Spinal cord (tissue), 10 donors: ENCODE data around the gene HOXA10. TPM values are rescaled to one million over a fixed set of nuclear protein-coding genes. Genes with fewer than 3 reads are reported as not detected.

Experiments
- DNase-seq, 6 donors: peaks; one replicate each; pipeline versions ENCODE4 v3.0.0 to v3.0.0-alpha.2; 2013 to 2015; ENCODE audit warnings: low spot score in 6 of 6, low read depth in 4 of 6
- H3K27ac ChIP-seq: one replicate; pipeline ENCODE4 v1.5.1; 2013; ENCODE audit warnings: low read depth, low read length, control low read depth
- H3K27me3 ChIP-seq: one replicate; pipeline ENCODE4 v1.6.1; 2013; ENCODE audit warnings: low read length; ENCODE audit not compliant: control insufficient read depth, insufficient read depth
- H3K36me3 ChIP-seq: one replicate; pipeline ENCODE4 v1.6.1; 2013; ENCODE audit warnings: low read length; ENCODE audit not compliant: control insufficient read depth, insufficient read depth
- H3K4me1 ChIP-seq: one replicate; pipeline ENCODE4 v1.6.1; 2013; ENCODE audit warnings: low read length; ENCODE audit not compliant: control insufficient read depth, insufficient read depth
- H3K4me3 ChIP-seq: one replicate; pipeline ENCODE4 v1.5.1; 2013; ENCODE audit warnings: low read depth, low read length, control low read depth
- H3K9me3 ChIP-seq: one replicate; pipeline ENCODE4 v1.6.1; 2013; ENCODE audit warnings: low read length; ENCODE audit not compliant: control insufficient read depth, insufficient read depth
- WGBS: methylation state at CpG from one replicate; pipeline ENCODE4 v1.1.5; 2013; ENCODE audit warnings: missing lambda C conversion rate; ENCODE audit not compliant: insufficient coverage; 5-methylcytosine and 5-hydroxymethylcytosine counted together
- polyA plus RNA-seq, 2 donors: library from polyadenylated mRNA; unstranded; fragments of 120-200 nt; gene quantifications; one replicate each; pipeline ENCODE4 v1.2.1, GENCODE V29; 2013; ENCODE audit not compliant: insufficient read length in 2 of 2
- total RNA-seq, 2 donors: library from RNA; depleted of rRNA in 1 of 2; stranded (reverse); fragments of 120-200 nt in 1 of 2; fragments of >200 nt in 1 of 2; gene quantifications; one replicate each; pipeline versions ENCODE4 v1.2.3 to v1.2.4, GENCODE V29; 2013 to 2014
- donor health status: healthy.

The HOXA10 gene
- total and polyA plus RNA-seq, 4 donors, result 0.22 to 14.0 (median 0.78) TPM

DNA sequence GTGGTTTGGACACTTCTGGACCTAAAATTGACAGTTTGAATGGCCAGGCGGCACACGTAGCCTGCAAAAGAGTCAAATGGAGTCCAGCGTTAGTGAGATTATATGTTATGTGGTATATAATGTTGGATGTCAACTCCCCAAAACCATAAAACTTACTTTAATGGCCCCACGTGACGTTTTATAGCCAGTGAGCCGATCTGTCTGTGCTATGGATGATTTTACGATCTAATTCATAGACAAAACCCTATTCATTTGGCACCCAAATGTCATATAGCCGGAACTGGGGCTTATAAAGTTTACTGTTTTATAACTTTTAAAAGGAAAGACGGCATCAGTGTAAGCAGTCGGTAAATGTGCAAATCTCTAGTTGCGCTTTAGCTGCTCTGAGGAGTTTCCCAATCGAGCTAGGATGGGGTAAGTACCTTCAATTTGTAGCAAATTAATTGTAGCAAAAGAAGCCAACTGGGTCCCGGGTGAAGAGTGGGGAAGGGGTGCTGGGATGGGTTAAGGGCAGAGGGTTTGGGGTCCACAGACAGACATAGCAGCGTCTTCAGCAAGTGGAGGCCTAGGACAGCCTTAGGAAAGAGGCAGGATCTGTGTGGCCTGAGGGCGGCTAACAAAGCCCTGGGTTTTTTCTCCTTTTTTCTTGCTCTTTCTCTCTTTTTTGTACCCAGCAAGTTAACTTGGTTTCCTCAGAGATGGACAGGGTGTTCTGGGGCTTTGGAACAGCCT is 33.8 kb downstream of the HOXA10 start:
- Histone ChIP-seq H3K27me3 (peaks cover 4% of the 10 kb centered on the region), H3K4me3 (peak overlapping the region; percentile 91), H3K9me3 (no peaks in the 10 kb centered on the region), H3K36me3 (peaks cover 41% of the 10 kb centered on the region), H3K4me1 (peaks cover 66% of the 10 kb centered on the region), H3K27ac (peak overlapping the region; percentile 99)
- 37% methylated on average over 6 of the region's 15 CpGs for WGBS
- DNase-seq, result peak in 2 of 6 donors; percentile 52 to 86

DNA sequence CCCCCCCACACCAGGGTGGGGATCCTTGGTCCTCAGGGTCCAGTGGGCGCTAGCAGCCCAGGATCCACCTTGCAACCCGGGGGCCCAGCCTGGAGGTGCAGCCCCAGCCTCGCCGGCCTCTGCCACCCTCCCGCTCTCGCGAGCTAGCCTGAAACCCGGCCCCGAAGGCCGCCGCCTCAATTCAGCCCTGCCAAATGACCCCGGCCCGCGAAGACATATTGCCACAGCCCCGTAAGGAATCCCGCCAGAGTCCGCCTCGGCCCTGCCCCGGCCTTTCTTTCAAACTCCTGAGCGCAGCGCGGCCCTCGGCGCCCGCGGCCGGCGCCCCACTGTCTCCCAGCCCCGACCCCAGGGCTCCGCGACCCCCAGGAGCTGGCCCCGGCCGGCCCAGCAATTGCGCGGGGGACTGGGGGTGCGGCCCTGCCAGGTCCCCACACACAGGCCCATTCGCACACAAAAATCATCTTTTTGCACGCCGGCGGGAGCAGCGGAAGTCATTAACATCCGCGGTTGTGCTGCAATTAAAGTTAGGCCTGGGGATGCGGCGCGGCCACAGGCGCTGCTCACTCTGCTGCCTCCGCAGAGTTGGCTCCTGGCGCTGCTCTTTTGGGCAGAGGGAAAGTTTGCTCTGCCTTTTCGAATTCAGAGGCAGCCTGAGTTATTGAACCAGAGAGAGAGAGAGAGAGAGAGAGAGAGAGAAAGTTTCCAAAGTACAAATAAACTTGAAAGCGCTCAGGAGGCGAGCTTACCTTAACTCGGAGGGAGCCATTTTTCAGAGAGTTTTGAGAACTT is 34.6 kb downstream of the HOXA10 start:
- H3K4me3 ChIP-seq, result peak overlapping the region; percentile 91
- peaks cover 4% of the 10 kb centered on the region for H3K27me3 ChIP-seq

DNA sequence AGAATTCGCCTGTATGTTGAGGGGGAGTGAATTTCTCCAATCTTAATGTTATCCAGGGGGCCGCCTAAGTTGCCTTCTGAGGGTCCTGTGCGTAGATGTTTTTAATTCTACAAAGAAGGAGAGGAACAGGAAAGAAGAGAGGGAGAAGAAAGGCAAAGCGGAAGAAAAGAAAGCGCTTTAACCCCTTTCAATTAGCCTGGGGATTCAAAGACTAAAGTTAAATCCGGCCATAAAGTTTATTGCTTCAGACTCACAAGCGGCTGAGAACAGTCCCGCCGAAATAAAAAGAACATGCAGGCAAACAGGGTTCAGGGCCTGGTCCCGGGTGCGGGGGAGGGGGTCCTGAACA is 35.2 kb downstream of the HOXA10 start:
- WGBS, result 37% methylated on average over 8 of the region's 11 CpGs
- Histone ChIP-seq H3K4me1 (peaks cover 54% of the 10 kb centered on the region), H3K27ac (peak overlapping the region; percentile 99), H3K27me3 (peaks cover 4% of the 10 kb centered on the region), H3K4me3 (peak overlapping the region; percentile 91), H3K36me3 (peaks cover 29% of the 10 kb centered on the region), H3K9me3 (no peaks in the 10 kb centered on the region)
- DNase-seq, result peak in 1 of 6 donors; percentile 40

More for the DNA sequence above, 34.6 kb downstream of the HOXA10 start:
- no peaks in the 10 kb centered on the region for H3K9me3 ChIP-seq
- 19% methylated on average over 47 of the region's 53 CpGs for WGBS
- peak in 1 of 6 donors; percentile 54 for DNase-seq
- peaks cover 59% of the 10 kb centered on the region for H3K4me1 ChIP-seq
- peak overlapping the region; percentile 99 for H3K27ac ChIP-seq
- peaks cover 33% of the 10 kb centered on the region for H3K36me3 ChIP-seq

DNA sequence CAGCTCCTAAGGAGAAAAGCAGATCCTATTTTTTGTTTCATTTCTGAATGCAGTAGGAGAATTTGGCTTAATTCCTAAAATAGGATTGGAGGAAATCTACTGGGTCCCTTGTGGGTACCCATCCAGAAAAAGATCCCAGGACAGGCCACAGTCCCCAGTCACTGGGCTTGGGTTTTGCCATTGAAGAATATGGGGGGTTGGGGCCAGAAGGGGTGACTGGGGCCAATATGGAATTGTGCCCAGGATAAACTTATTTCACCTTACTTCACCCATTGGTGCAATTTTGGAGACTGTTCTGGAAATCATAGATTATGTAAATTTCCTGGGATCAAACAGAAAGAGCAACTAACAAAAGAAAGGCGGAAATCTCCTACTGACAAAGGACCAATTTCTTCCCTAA is 35.6 kb downstream of the HOXA10 start:
- H3K27me3 ChIP-seq, result peaks cover 4% of the 10 kb centered on the region
- DNase-seq, result peak in 1 of 6 donors; percentile 35

DNA sequence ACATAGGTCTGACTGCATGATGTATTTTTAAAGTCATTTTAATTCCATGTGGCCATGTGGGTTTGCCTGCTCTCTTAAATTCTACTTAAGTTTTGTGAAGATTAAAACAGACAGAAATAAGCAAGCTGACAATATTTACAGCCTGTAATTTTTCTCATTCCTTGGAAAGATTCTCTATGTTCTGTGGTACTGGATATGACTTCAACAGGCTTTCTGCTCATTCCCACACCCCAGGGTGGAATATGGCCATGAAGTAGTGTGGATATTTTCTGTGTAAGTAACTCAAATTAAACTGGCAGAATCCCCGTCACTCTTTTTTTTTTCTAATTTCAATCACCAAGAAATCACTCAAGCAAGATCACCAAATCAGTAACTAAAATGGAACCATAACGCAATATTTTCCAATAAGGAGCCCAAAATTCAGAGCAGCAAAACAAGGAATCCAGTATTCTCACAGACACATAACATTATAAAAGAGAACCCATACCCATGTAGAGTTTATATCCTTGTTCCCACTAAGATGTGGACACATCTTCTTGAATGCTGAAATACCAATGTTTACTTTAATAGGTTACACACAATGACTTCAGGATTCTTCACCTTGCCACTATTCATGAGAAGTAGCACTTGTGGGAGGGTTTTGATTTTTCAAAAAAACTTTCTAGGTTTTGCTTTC is 36.3 kb downstream of the HOXA10 start:
- peak overlapping the region; percentile 91 for H3K4me3 ChIP-seq
- WGBS, result 67% methylated on average over 1 of the region's 2 CpGs
- peaks cover 20% of the 10 kb centered on the region for H3K36me3 ChIP-seq
- peaks cover 4% of the 10 kb centered on the region for H3K27me3 ChIP-seq
- peak in 1 of 6 donors; percentile 30 for DNase-seq
- no peaks in the 10 kb centered on the region for H3K9me3 ChIP-seq
- H3K27ac ChIP-seq, result peak overlapping the region; percentile 99
- H3K4me1 ChIP-seq, result peaks cover 55% of the 10 kb centered on the region

More for the DNA sequence above, 35.6 kb downstream of the HOXA10 start:
- Histone ChIP-seq H3K27ac (peak overlapping the region; percentile 99), H3K4me3 (peak overlapping the region; percentile 91), H3K36me3 (peaks cover 26% of the 10 kb centered on the region), H3K4me1 (peaks cover 55% of the 10 kb centered on the region), H3K9me3 (no peaks in the 10 kb centered on the region)
- WGBS, result no CpG with 5 or more reads among the region's 1 CpG

DNA sequence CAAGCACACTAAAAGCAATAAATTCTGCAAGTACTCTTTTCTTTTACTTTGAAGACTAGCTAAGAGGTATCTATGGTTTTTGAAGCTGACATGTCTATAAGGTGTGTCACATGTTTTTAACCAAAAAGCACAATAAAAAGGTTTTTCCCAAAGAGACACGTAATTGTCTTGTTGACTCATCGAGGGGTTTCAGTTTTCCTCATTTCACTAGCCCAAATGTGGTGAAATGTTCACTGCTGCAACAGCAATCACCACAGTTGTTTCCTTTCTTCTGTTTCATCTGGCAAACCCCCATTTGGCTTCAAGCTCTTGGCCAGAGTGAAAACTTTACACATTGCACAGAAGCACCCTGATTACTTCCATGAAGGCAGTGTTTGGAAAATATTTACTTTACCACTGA is 39.7 kb downstream of the HOXA10 start:
- Histone ChIP-seq H3K4me3 (no peak overlapping the region), H3K9me3 (no peaks in the 10 kb centered on the region), H3K36me3 (peaks cover 6% of the 10 kb centered on the region), H3K4me1 (peaks cover 42% of the 10 kb centered on the region), H3K27me3 (peaks cover 2% of the 10 kb centered on the region), H3K27ac (peak overlapping the region; percentile 99)
- 30% methylated on average over 2 of the region's 2 CpGs for WGBS
- DNase-seq, result peak in 2 of 6 donors; percentile 83 to 87

DNA sequence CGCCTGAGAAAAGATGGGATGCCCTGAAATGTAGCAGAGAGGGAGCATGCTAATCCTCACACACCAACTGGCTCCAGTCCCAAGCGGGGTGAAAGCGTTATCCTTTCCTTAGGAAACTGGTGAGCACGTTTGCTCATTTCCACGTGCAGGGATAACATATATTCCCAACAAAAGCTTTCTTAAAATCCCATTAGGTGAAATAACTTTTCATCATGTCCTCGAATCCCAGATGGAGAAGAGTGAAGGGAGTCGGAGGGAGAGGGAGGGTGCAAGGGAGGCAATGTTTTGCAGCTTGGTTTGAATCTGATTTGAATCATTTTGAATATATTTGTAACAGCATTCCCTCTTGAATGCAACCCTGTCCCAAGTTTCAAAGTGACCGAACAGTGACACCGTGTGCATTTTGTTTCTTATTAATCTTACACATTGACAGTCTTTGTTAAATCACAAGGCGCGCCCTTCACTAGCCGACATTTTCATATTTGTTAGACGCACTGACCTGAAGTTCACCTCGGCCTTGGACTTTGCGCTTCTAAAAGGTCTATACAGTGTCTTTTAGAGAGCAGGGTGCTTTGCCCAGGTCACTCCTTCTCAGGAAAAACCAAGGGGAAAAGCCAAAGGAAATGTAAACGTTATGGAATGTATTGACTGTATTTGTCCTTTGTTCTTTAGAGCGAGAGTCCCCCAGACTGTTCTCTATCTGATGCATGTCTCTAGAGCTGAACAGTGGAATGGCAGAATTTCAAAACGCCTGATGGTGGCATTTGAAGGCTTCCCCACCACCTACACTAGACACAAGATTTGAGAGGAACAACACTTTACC is 40.5 kb downstream of the HOXA10 start:
- WGBS, result 32% methylated on average over 12 of the region's 18 CpGs
- peak in 1 of 6 donors; percentile 79 for DNase-seq
- Histone ChIP-seq H3K27me3 (peaks cover 2% of the 10 kb centered on the region), H3K4me3 (no peak overlapping the region), H3K4me1 (peaks cover 44% of the 10 kb centered on the region), H3K9me3 (no peaks in the 10 kb centered on the region), H3K27ac (peak overlapping the region; percentile 99), H3K36me3 (peaks cover 7% of the 10 kb centered on the region)

DNA sequence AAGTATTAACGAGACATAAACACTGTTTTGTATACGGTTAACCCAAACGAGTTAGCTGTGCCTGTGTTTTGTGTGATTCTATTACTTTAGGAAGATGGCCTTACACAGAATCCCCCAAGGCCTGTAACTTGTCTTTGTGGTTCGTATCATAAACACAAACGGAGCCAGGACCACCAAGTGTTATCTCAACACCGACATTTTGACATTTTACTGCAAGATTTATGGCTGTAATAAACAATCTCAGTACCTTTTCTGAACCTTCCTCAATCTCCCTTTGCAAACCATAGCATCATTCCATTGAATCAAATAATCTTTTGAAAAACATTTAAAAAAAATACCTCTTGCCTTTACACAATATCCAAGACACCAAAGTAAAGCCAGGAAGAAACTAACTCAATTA is 41.1 kb downstream of the HOXA10 start:
- WGBS, result 19% methylated on average over 3 of the region's 6 CpGs
- H3K4me3 ChIP-seq, result no peak overlapping the region
- peaks cover 2% of the 10 kb centered on the region for H3K27me3 ChIP-seq
- peaks cover 7% of the 10 kb centered on the region for H3K36me3 ChIP-seq
- peaks cover 41% of the 10 kb centered on the region for H3K4me1 ChIP-seq
- H3K9me3 ChIP-seq, result no peaks in the 10 kb centered on the region
- peak overlapping the region; percentile 99 for H3K27ac ChIP-seq
- no peak for DNase-seq

DNA sequence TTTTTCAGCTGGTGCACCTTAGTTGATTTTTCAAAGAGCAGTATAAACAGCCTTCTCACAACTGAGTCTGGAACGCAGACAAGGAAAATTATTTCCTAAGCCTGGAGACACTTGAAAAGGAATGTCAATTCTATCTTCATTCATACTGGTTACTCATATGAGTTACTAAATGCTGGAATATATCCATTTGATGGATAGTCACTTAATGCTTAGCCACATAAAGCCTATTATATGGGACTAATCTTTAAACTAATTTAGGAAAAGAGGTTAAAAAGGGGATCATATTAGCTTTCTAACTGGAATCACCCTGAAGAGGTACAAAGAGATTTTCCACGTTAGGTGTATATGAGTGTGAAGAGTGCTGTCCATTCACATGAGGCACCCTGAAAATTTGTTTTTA is 41.9 kb downstream of the HOXA10 start:
- Histone ChIP-seq H3K4me1 (peaks cover 40% of the 10 kb centered on the region), H3K36me3 (peaks cover 7% of the 10 kb centered on the region), H3K27me3 (peaks cover 2% of the 10 kb centered on the region), H3K27ac (peak overlapping the region; percentile 94), H3K9me3 (no peaks in the 10 kb centered on the region), H3K4me3 (no peak overlapping the region)
- no peak for DNase-seq
- WGBS, result no CpG with 5 or more reads among the region's 2 CpGs
